IPS DF 6.9 (cell line): Measurements from ENCODE around the gene FLYWCH1.
"Not testable (repeated sequence)": the region's sequence is repeated elsewhere in the genome, so short reads cannot be mapped to it uniquely, and the experiment has no call there.

Experiments used
- DNase-seq: peaks from one replicate; pipeline ENCODE4 v3.0.0-alpha.2; 2013; ENCODE audit warnings: low read depth, low spot score
- H3K27ac ChIP-seq: one replicate; pipeline ENCODE4 v1.5.1; 2013; ENCODE audit warnings: low read length, control low read depth
- H3K27me3 ChIP-seq: 2 replicates; pipeline ENCODE4 v1.6.1; 2013; ENCODE audit warnings: mild to moderate bottlenecking, low read length; ENCODE audit not compliant: control insufficient read depth, insufficient read depth
- H3K36me3 ChIP-seq: 2 replicates; pipeline ENCODE4 v1.6.1; 2013; ENCODE audit warnings: low read length; ENCODE audit not compliant: control insufficient read depth, insufficient read depth
- H3K4me1 ChIP-seq: 2 replicates; pipeline ENCODE4 v1.6.1; 2013; ENCODE audit warnings: low read length; ENCODE audit not compliant: control insufficient read depth, insufficient read depth
- H3K4me3 ChIP-seq: 2 replicates; pipeline ENCODE4 v1.5.1; 2013; ENCODE audit warnings: mild to moderate bottlenecking, low read length
- H3K9me3 ChIP-seq: 2 replicates; pipeline ENCODE4 v1.6.1; 2013; ENCODE audit warnings: low read length, inconsistent platforms; ENCODE audit not compliant: control insufficient read depth, insufficient read depth
- WGBS: extraction: QIAGEN DNeasy Blood & Tissue Kit; methylation state at CpG from one replicate; pipeline ENCODE4 v1.1.7; 2013; ENCODE audit warnings: mixed read lengths, missing lambda C conversion rate; ENCODE audit not compliant: insufficient read length, insufficient coverage; 5-methylcytosine and 5-hydroxymethylcytosine counted together

FLYWCH1 gene

GRCh38 chr16:2937170-2937569, 25.4 kb downstream of the FLYWCH1 start:
- no CpG with 5 or more reads among the region's 24 CpGs for WGBS
- no peak for DNase-seq
- Histone ChIP-seq H3K9me3 (no peaks in the 10 kb centered on the region), H3K4me3 (no peak overlapping the region), H3K36me3 (peaks cover 12% of the 10 kb centered on the region; the same call in 1 of the 2 replicates), H3K4me1 (peaks cover 6% of the 10 kb centered on the region), H3K27ac (no peak overlapping the region), H3K27me3 (no peaks in the 10 kb centered on the region)

GRCh38 chr16:2938206-2938605, 26.5 kb downstream of the FLYWCH1 start:
- no peaks in the 10 kb centered on the region for H3K9me3 ChIP-seq
- no peak overlapping the region for H3K27ac ChIP-seq
- H3K36me3 ChIP-seq = peaks cover 12% of the 10 kb centered on the region; the same call in 1 of the 2 replicates
- H3K27me3 ChIP-seq = no peaks in the 10 kb centered on the region
- no peak overlapping the region for H3K4me3 ChIP-seq
- no CpG with 5 or more reads among the region's 12 CpGs for WGBS
- DNase-seq = no peak
- H3K4me1 ChIP-seq = peaks cover 6% of the 10 kb centered on the region

GRCh38 chr16:2939968-2940367, 28.2 kb downstream of the FLYWCH1 start:
- no peak for DNase-seq
- WGBS = no CpG with 5 or more reads among the region's 2 CpGs
- H3K4me3 ChIP-seq = no peak overlapping the region
- no peak overlapping the region for H3K27ac ChIP-seq
- H3K36me3 ChIP-seq = peaks cover 9% of the 10 kb centered on the region; the same call in 1 of the 2 replicates
- H3K27me3 ChIP-seq = no peaks in the 10 kb centered on the region
- H3K9me3 ChIP-seq = no peaks in the 10 kb centered on the region
- peaks cover 6% of the 10 kb centered on the region for H3K4me1 ChIP-seq

GRCh38 chr16:2942045-2942444, 30.3 kb downstream of the FLYWCH1 start:
- WGBS = no CpG with 5 or more reads among the region's 4 CpGs
- no peak for DNase-seq
- H3K36me3 ChIP-seq = peaks cover 3% of the 10 kb centered on the region; the same call in 1 of the 2 replicates

GRCh38 chr16:2943716-2944115, 32.0 kb downstream of the FLYWCH1 start:
- WGBS = no CpG with 5 or more reads among the region's 12 CpGs
- not testable (repeated sequence) for DNase-seq, H3K4me1 ChIP-seq, H3K4me3 ChIP-seq, H3K27ac ChIP-seq, H3K27me3 ChIP-seq, H3K36me3 ChIP-seq, H3K9me3 ChIP-seq

More at GRCh38 chr16:2942045-2942444, 30.3 kb downstream of the FLYWCH1 start:
- H3K4me3 ChIP-seq = no peak overlapping the region
- no peaks in the 10 kb centered on the region for H3K27me3 ChIP-seq
- H3K9me3 ChIP-seq = no peaks in the 10 kb centered on the region
- H3K4me1 ChIP-seq = no peaks in the 10 kb centered on the region
- H3K27ac ChIP-seq = no peak overlapping the region

GRCh38 chr16:2946649-2947048, 34.9 kb downstream of the FLYWCH1 start:
- no CpG with 5 or more reads among the region's 4 CpGs for WGBS
- Histone ChIP-seq H3K4me3 (no peak overlapping the region), H3K27me3 (no peaks in the 10 kb centered on the region), H3K36me3 (no peaks in the 10 kb centered on the region), H3K9me3 (no peaks in the 10 kb centered on the region), H3K27ac (no peak overlapping the region), H3K4me1 (no peaks in the 10 kb centered on the region)
- DNase-seq = no peak

GRCh38 chr16:2948807-2949704, 37.3 kb downstream of the FLYWCH1 start:
- 0 out of 2 replicates have a peak, but pooled peaks cover under 1% of the 10 kb centered on the region for H3K4me1 ChIP-seq
- H3K36me3 ChIP-seq = no peaks in the 10 kb centered on the region
- H3K9me3 ChIP-seq = no peaks in the 10 kb centered on the region
- no peak overlapping the region for H3K4me3 ChIP-seq
- WGBS = no CpG with 5 or more reads among the region's 36 CpGs
- no peaks in the 10 kb centered on the region for H3K27me3 ChIP-seq
- DNase-seq = no peak
- no peak overlapping the region for H3K27ac ChIP-seq

- Histone ChIP-seq H3K36me3 (no peaks in the 10 kb centered on the region), H3K4me3 (no peak overlapping the region), H3K4me1 (0 out of 2 replicates have a peak, but pooled peaks cover 3% of the 10 kb centered on the region), H3K27me3 (no peaks in the 10 kb centered on the region), H3K27ac (no peak overlapping the region), H3K9me3 (no peaks in the 10 kb centered on the region)
- no CpG with 5 or more reads among the region's 19 CpGs for WGBS
- no peak for DNase-seq
Observed at GRCh38 chr16:2949705-2950352, 38.1 kb downstream of the FLYWCH1 start.

GRCh38 chr16:2950353-2950724, 38.6 kb downstream of the FLYWCH1 start:
- WGBS = no CpG with 5 or more reads among the region's 13 CpGs
- Histone ChIP-seq H3K36me3 (no peaks in the 10 kb centered on the region), H3K27me3 (no peaks in the 10 kb centered on the region), H3K27ac (no peak overlapping the region), H3K4me1 (peaks cover 5% of the 10 kb centered on the region; the same call in 1 of the 2 replicates), H3K4me3 (no peak overlapping the region), H3K9me3 (no peaks in the 10 kb centered on the region)
- DNase-seq = no peak

GRCh38 chr16:2950773-2951172, 39.0 kb downstream of the FLYWCH1 start:
- no peaks in the 10 kb centered on the region for H3K36me3 ChIP-seq
- no CpG with 5 or more reads among the region's 16 CpGs for WGBS
- H3K27me3 ChIP-seq = no peaks in the 10 kb centered on the region

More at GRCh38 chr16:2950773-2951172, 39.0 kb downstream of the FLYWCH1 start:
- H3K9me3 ChIP-seq = no peaks in the 10 kb centered on the region
- no peak for DNase-seq
- H3K27ac ChIP-seq = no peak overlapping the region
- peaks cover 8% of the 10 kb centered on the region for H3K4me1 ChIP-seq
- H3K4me3 ChIP-seq = no peak overlapping the region
